GM19395 (cell line): ENCODE measurements around the gene NMNAT2.
"Not testable (repeated sequence)": the region's sequence is repeated elsewhere in the genome, so short reads cannot be mapped to it uniquely, and the experiment has no call there.

Source experiments
- ATAC-seq: cut with Tn5 transposase; IDR thresholded peaks from one replicate; pipeline ENCODE4 v1.9.1; 2021; ENCODE audit warnings: mild to moderate bottlenecking, moderate library complexity; ENCODE audit not compliant: unreplicated experiment

NMNAT2 gene

DNA sequence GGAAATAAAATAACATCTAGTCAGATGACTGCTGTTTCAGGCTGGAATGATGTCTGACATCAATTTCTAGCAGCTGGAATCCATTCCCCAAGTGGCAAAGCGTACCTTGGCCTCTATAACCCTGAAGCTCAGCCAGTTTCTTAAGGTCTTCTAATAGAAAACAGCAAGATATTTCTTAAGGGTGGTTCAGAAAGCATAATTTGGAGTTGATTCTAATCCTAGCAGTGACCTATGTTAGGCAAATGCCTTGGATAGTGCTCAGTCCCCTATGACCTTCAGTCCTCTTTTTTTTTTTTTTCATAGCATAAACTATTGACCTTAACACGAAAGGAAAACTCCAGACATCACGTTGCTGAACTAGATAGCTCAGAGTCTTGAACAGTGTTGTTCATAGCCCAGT is 175.6 kb downstream of the NMNAT2 start:
- no peak for ATAC-seq

DNA sequence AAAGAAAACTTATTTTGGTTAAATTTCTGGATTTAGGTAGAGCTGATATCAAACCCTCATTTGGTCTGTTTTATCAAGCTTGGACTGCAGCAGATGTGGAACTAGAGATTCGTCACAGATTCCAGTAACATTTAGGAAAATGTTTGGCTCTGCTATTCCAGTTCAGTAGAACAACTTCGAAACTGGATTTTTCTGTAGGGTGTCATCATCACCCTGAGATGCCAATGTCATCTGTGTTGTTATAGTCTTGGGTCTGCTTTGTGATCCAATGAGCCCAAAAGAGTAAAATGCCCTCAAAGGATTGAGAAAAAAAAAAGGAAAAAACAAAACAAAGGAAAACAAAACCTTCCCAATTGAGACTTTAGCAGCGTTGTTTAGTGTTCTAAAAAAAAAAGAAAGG is 176.7 kb downstream of the NMNAT2 start:
- ATAC-seq = no peak

DNA sequence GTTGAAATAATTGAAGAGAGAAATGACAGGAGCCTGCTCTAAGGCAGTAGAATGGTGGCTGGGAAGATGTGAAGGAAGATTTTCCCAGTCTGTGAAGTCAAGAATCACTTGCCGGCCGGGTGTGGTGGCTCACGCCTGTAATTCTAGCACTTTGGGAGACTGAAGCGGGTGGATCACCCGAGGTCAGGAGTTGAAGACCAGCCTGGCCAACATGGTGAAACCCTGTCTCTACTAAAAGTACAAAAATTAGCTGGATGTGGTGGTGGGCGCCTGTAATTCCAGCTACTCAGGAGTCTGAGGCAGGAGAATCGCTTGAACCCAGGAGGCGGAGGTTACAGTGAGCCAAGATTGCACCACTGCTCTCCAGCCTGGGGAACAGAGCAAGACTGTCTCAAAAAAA is 177.3 kb downstream of the NMNAT2 start:
- ATAC-seq = not testable (repeated sequence)

DNA sequence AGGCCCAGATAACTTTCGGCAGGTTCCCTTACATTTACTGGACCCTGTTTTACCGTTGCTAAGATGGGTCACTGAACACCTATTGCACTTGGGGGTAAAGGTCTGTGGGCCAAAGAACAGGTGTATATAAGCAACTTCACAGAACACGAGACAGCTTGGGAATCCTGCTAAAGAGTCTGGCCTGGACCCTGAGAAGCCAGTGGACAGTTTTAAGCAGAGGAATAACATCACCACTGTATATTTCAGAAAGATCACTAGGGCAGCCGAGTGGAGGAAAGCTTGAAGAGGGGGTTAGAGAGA is 177.7 kb downstream of the NMNAT2 start:
- ATAC-seq = no peak

DNA sequence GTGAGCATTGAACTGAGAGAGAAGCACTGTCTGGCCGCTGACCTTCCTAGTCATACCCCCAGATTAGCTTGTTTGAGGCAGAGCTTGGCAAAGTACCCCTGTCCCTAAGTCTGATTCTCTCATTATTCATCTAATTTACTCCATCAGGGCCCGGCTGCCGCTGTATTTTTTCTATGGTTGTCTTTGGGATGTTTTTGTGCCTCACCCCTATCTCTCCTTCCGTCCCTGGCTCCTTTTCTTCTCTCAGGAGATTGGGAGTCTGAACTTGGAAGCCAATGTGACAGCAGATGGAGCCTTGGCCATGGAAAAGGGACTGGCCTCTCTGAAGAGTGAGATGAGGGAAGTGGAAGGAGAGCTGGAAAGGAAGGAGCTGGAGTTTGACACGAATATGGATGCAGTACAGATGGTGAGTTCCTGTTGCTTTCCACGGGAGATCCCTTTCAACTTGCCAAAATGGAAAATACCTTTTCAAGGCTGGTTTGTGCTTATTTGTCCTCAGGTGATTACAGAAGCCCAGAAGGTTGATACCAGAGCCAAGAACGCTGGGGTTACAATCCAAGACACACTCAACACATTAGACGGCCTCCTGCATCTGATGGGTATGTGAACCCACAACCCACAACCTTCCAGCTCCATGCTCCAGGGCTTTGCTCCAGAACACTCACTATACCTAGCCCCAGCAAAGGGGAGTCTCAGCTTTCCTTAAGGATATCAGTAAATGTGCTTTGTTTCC is 178.2 kb downstream of the NMNAT2 start:
- ATAC-seq = no peak

DNA sequence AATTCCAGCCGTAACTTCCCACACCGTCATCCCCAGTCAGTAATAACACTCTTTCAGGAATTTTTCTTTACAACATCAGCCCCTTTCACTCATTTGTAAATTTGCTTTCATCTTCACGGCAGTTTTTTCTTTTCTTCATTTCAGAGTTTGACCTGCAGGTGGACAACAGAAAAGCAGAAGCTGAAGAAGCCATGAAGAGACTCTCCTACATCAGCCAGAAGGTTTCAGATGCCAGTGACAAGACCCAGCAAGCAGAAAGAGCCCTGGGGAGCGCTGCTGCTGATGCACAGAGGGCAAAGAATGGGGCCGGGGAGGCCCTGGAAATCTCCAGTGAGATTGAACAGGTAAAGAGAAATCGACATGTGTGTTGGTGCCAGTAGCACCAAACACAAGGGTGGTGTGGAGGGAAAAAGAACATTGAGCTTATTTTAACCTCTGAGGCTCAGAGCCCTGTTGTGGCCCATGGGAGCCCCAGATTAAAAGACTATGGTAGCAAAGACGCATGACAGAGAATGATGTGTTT is 178.9 kb downstream of the NMNAT2 start:
- ATAC-seq = no peak

DNA sequence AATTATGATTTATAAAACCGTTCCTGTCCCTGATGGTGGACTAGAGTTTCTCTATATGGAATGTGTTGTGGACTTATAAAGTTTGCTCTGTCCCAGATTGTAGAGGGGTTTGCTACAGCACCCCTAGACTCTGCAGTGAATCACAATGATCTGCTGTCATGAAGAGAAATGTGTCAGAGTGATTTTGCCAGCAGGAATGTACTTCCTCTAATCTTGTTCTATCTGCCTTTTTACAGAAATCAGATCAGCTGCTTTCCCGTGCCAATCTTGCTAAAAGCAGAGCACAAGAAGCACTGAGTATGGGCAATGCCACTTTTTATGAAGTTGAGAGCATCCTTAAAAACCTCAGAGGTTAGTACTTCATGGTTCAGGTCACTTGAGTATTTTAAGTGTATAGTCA is 180.1 kb downstream of the NMNAT2 start:
- ATAC-seq = no peak

DNA sequence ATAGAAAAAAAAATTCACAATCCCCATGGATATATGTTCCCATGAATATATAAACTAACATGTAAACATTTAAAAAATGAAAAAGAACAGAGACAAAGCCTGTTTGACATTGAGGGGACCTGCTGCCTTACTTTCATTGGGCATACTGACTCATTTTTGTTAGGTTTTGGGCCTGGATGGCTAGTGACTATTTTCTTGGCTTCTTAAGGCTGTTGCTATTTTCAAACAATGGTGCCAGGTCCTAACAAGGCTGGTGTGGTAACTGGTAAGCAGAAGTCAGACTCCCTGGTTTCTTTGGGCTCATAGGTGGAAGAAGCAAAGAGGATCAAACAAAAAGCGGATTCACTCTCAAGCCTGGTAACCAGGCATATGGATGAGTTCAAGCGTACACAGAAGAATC is 181.1 kb downstream of the NMNAT2 start:
- ATAC-seq = no peak

DNA sequence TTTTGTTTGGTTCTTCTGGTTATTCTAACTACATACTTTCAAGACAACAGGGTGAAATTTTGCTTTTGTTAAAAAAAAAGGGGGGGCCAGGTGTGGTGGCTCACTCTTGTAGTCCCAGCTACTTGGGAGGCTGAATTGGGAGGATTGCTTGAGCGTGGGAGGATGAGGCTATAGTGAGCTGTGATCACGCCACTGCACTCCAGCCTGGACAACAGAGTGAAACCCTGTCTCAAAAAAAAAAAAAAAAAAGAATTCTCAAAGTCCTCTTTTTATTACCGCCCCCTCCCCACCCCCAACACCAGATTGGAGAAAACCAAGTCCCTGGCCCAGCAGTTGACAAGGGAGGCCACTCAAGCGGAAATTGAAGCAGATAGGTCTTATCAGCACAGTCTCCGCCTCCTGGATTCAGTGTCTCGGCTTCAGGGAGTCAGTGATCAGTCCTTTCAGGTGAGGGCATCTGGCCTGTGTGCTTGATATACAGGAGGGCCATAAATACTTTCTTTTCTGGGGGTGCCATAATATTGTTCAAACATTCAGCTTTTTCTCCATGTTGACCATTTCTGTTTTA is 181.9 kb downstream of the NMNAT2 start:
- ATAC-seq = no peak

DNA sequence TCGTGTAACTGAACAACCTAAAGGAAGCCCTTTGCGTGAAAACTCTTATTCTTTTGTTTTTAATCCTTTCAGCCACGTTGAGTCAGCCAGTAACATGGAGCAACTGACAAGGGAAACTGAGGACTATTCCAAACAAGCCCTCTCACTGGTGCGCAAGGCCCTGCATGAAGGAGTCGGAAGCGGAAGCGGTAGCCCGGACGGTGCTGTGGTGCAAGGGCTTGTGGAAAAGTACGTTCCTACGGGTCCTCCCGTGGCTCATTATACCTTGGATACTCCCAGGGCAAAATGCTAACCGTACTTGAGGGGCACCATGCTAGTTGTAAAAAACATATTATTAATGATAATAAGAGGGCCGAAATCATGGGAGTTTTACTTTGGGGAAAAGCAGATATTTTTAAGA is 182.7 kb downstream of the NMNAT2 start:
- no peak for ATAC-seq

DNA sequence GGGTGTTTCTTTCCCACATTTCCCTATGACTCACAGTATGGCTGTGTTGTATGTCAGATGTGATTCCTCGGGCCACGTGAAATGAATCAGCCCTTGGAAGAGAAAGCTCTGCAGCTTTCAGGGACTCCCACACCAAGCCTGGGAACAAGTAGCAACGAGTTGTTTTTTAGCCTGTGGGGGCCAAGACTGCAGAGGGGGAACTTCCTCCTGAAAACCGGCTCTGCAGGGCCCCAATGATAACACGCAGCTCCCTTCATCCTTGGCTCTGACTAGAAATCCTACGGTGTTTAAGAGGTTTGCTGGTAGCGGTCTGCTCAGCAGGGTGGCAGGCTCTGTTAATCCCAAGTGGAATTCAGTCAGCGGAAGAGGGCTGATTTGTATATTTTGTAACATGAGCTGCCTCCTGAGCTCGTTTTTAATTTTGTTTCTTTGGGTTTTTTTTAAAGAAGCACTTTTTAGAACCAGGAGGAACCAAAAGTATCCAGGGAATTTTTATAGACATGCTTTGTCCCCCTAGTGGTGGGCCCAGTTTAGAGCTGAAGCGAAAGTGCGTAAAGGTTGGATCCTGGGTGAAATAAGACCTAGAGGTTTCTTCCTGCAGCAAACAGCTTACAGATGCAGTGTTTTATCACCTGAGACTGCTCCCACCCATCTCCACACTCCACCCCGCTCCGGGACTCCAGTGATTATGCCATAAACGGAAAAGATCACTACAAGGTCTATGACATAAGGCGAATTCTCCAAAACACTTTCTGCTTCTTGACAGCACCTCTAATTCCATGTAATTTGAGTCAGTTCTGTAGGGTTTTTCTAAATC is 183.3 kb downstream of the NMNAT2 start:
- no peak for ATAC-seq

DNA sequence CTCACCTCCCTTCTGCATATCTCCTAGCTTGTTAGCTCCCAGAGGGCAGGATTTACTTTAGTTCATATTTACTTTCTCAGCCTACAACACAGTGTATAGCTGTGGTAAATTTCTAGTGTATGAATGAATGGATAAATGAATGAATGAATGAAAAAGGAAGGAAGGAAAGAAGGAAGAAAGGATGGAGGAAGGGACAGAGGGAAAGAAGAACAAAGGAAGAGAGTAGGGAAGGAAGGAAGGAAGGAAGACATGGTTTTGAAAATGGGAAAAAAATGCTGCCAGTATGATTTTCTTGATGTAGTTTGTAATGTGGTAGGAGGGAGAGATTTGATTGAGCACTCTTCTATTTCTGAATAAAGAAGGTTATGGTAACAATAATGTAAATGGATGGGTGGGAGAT is 185.1 kb downstream of the NMNAT2 start:
- ATAC-seq = no peak

DNA sequence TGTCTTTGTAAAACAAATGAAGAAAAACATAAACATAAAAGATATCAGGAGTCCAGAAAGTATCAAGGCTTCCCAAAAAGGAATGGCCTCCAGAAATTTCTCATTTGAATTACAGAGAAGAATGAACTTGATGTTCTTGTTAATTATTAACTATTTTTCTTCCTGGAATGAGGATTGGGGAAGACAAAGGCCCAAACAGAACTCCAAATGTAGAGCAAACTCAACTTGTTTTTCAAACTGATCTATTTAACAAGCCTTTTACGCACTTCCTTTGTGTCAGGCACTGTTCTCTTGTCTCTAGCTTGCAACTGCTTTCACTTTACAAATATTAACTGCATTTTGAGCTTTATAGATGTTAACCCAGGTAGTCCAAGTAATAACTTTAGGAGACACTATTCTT is 186.6 kb downstream of the NMNAT2 start:
- no peak for ATAC-seq

DNA sequence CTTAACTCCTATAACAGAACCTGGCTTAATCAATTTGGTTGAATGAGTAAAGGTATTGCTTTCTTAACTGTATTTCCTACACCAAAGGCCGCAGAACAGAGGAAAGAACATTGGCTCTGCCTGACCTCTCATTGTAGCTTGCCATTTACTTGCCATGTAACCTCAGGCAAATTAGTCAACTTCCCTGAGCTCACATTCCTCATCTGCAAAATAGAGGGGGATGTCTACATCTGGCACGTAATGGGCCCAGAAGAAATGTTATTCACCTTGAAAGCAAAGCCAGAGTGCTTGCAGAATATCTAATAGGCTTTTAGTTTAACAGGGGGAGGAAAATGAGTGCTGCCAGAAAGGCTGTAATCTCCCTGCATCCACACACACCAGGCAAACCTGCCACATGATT is 187.8 kb downstream of the NMNAT2 start:
- no peak for ATAC-seq

DNA sequence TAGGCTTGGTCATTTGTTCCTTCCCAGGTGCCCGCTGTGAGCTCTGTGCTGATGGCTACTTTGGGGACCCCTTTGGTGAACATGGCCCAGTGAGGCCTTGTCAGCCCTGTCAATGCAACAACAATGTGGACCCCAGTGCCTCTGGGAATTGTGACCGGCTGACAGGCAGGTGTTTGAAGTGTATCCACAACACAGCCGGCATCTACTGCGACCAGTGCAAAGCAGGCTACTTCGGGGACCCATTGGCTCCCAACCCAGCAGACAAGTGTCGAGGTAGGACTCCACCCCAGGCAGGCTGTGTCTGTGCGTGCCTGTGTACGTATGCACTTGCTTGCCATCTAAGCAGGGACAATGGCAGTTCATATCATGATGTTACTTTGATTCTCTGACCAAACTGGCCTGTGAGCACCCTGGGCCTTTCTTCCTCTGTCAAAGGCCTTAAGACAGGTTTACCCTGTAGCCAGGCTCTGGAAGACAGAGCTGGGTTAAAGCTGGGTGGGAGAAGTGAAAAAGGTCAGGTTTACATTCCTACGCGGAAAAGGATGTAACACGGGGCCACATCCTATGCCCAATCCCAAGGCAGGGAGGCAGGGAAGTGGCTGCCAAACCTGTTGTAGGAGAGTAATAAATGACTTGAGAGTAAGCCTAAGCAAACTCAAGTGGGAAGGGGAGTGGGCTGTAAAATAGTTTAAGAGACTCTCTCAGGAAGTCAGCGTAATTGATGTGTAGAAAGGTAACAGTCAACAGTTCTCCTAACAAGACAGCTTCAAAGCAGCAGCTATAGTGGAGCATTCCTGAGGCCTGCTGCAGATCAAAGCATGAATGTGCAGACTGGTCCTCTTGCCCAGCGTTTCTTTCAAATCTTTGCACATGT is 189.6 kb downstream of the NMNAT2 start:
- no peak for ATAC-seq

DNA sequence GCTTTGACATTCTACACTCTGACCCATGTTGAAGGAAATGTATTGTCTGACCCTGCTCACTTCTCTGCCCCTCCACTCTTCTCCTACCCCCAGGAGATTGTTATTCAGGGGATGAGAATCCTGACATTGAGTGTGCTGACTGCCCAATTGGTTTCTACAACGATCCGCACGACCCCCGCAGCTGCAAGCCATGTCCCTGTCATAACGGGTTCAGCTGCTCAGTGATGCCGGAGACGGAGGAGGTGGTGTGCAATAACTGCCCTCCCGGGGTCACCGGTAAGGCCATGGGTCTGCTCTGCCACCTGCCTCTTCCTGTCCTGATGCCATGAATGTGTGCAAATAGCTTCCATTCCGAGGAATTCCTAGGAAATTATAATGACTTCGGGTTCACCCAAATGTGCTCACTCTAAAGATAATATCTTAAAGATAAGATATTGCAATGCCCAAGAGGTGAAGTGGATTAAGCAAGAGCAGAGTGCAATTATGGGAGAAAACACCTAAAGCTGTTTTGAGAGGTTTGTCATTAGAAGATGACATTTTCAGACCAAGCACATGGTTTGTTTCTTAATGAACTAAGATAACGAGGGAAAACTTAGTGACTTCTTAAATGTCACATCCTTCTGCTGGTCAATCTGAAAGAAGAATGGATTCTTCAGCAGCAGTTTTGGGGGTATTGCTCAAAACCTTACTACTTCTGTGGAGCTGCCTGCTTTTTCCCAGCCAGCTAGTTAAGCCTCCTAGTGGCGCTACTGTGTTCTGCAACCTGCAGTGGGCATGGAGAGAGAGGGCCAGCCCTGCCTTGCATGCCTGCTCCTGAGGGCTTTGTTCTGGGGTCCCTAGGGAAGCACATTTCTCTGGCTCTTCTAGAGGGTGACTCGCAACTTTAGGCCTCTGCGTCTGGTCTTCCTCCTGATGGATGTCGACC is 190.5 kb downstream of the NMNAT2 start:
- peak; percentile 68 for ATAC-seq

DNA sequence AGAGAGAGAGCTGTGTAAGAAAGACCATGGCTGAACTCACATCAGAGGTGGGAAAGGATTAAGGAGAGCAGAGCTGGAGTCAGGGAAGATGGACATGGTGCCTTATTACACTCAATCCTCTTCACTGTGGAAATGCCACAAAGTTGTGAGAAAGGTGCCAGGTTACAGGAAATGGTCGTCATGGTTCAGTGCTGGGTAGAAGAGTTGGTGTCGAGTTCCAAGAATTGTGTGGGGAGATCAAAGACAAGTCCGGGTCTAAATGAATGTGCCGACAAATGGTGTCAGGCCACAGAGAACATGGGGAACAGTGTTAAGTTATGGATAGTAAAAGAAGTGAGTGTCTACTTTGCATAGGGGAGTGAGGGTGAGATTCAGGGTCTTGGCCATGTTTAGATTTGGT is 191.2 kb downstream of the NMNAT2 start:
- no peak for ATAC-seq

DNA sequence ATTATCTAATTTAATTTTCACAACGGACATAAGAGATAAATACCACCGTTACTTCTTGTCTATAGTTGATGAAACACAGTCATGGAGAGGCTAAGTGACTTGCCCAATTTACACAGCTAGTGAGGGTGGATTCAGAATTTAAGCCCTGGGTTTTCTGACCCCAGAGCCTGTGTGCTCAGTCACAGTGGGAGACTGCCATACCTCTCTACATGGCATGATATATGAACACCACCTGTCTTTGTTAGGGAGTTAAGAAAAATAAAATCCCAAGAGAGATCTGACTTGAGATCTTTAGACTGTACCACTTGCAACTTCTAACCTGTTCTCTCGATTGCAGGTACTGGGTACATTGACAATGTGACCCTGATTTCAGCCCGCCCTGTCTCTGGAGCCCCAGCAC is 191.8 kb downstream of the NMNAT2 start:
- no peak for ATAC-seq

DNA sequence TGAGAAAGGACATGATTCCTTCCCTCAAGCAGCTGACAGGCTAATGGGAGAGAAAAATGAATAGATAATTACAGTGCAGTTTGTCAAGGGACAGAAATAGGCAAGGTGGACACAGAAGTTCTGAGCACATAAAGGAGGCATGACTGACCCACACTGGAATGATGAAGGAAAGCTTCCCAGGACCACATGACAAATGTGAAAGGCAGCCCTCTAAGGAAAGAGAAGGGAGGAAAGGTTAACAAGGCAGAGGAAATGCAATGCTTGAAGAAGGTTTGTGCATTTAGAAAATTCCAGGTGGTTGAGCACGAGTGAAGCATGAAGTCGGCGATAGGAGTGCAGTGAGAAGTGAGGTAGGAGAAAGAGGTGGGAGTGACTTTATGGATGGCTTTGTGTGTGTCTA is 194.7 kb downstream of the NMNAT2 start:
- ATAC-seq = no peak

DNA sequence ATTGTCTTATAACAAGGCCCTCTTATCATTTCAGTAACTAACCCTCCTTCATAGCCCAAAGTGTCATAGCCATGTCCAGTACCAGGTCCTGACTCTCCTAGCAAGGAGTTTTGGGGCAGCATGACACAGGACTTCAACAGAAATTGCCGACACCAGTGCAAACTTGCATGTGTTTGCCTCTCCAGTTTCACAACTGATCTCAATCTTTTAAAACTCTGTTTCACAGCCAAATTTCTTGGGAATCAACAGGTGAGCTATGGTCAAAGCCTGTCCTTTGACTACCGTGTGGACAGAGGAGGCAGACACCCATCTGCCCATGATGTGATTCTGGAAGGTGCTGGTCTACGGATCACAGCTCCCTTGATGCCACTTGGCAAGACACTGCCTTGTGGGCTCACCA is 195.3 kb downstream of the NMNAT2 start:
- ATAC-seq = no peak
